Measurements from ENCODE around the gene MAP2K5.

DNA sequence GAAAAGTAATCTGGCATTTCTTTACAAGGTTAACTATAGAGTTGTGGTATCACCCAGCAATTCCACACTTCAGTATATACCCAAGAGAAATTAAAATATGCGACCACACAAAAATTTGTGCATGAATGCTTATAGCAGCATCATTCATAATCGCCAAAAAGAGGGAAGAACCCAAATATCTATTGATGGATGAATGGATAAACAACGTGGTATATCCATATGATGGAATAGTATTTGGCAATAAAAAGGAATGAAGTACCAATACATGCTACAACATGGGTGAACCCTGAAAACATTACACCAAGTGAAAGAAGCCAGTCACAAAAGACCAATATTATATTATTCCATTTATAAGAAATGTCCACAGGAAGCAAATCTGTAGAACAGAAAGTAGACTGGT, 274.2 kb downstream of the MAP2K5 start:
- TF ChIP-seq, protein P1, sequence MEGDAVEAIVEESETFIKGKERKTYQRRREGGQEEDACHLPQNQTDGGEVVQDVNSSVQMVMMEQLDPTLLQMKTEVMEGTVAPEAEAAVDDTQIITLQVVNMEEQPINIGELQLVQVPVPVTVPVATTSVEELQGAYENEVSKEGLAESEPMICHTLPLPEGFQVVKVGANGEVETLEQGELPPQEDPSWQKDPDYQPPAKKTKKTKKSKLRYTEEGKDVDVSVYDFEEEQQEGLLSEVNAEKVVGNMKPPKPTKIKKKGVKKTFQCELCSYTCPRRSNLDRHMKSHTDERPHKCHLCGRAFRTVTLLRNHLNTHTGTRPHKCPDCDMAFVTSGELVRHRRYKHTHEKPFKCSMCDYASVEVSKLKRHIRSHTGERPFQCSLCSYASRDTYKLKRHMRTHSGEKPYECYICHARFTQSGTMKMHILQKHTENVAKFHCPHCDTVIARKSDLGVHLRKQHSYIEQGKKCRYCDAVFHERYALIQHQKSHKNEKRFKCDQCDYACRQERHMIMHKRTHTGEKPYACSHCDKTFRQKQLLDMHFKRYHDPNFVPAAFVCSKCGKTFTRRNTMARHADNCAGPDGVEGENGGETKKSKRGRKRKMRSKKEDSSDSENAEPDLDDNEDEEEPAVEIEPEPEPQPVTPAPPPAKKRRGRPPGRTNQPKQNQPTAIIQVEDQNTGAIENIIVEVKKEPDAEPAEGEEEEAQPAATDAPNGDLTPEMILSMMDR (IDR thresholded peaks at IDR 0.05), result no peak
- TF ChIP-seq POLR2A (IDR thresholded peaks at IDR 0.05), result no peak

Measured in uterus (tissue), 2 donors.